Measurements from ENCODE around the gene RHOF. TPM values are rescaled to one million over a fixed set of nuclear protein-coding genes. Genes with fewer than 3 reads are reported as not detected.

The RHOF gene
- total RNA-seq, 1 donor, result 10.9 TPM

DNA sequence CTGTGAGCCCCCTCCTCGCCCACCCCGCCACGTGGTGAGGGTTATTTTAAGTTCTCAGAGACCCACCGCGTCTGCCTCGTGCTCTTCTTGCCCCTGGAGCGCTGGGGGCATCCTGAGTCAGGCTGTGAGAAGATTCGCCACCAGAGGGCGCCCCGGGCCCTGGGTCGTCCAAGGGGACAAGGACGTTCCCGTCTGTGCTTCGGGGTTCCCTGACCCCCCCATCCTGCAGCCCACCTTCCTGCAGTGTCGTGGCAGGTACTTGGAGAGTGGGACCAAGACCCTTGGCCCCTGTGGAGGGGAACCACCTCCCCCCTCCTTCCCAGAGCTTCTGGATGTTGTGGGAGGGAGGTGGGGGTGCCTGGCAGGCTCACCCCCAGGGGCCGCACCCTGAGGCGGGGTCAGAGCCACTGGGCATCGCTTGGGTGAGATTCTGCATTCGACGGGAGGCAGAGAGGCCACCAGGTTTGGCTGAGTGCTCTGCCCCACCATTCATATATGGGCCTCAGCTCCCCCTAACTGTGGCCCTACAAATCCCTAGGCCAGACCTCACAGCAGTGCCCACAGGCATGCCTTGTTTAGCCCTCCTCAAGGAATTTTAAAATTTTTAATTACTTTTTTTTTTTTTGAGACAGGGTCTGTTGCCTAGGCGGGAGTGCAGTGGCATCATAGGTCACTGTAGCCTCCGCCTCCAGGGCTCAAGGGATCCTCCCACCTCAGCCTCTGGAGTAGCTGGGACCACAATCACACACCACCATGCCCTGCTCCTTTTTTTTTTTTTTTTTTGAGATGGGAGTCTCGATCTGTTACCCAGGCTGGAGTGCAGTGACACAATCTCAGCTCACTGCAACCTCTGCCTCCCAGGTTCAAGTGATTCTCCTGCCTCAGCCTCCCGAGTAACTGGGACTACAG is 17.0 kb downstream of the RHOF start:
- peak; percentile 61 for DNase-seq (ENCODE audit: low read depth)
- no peak overlapping the region for H3K4me3 ChIP-seq (ENCODE audit: low read depth, low read length)
- peak; percentile 84 for TF ChIP-seq CTCF (IDR thresholded peaks at IDR 0.05; ENCODE audit: insufficient read depth, low read length)

- no peak for DNase-seq (ENCODE audit: low read depth)
- no peak for TF ChIP-seq CTCF (IDR thresholded peaks at IDR 0.05; ENCODE audit: insufficient read depth, low read length)
- H3K4me3 ChIP-seq (ENCODE audit: low read depth, low read length), result no peak overlapping the region
Observed at GRCh38 chr12:121775501-121775900, 18.0 kb downstream of the RHOF start.

GRCh38 chr12:121774968-121775474 is 18.5 kb downstream of the RHOF start:
- DNase-seq (ENCODE audit: low read depth), result no peak
- no peak overlapping the region for H3K4me3 ChIP-seq (ENCODE audit: low read depth, low read length)
- TF ChIP-seq CTCF (IDR thresholded peaks at IDR 0.05; ENCODE audit: insufficient read depth, low read length), result no peak

- peak; percentile 64 for DNase-seq (ENCODE audit: low read depth)
Observed at GRCh38 chr12:121773011-121773777, 20.3 kb downstream of the RHOF start.

GRCh38 chr12:121770813-121771625 is 22.5 kb downstream of the RHOF start:
- DNase-seq (ENCODE audit: low read depth), result no peak
- H3K4me3 ChIP-seq (ENCODE audit: low read depth, low read length), result no peak overlapping the region
- TF ChIP-seq CTCF (IDR thresholded peaks at IDR 0.05; ENCODE audit: insufficient read depth, low read length), result no peak

More at GRCh38 chr12:121773011-121773777, 20.3 kb downstream of the RHOF start:
- peak; percentile 84 for TF ChIP-seq CTCF (IDR thresholded peaks at IDR 0.05; ENCODE audit: insufficient read depth, low read length)
- H3K4me3 ChIP-seq (ENCODE audit: low read depth, low read length), result no peak overlapping the region

- no peak for TF ChIP-seq CTCF (IDR thresholded peaks at IDR 0.05; ENCODE audit: insufficient read depth, low read length)
- no peak overlapping the region for H3K4me3 ChIP-seq (ENCODE audit: low read depth, low read length)
- DNase-seq (ENCODE audit: low read depth), result no peak
Observed at GRCh38 chr12:121770388-121770787, 23.1 kb downstream of the RHOF start.

Measured in fibroblast of the aortic adventitia (primary cell).